D341Med (cell line): ENCODE data around the gene ASTN1.

ENCODE experiments used
- DNase-seq: peaks from one replicate; pipeline ENCODE4 v3.0.0; 2012; ENCODE audit warnings: low spot score

ASTN1 gene

GRCh38 chr1:176878750-176879536, 285.6 kb downstream of the ASTN1 start:
- DNase-seq, result no peak

- no peak for DNase-seq
These were observed 287.0 kb downstream of the ASTN1 start for GRCh38 chr1:176877557-176877956.

- DNase-seq, result no peak
These were observed 287.5 kb downstream of the ASTN1 start for GRCh38 chr1:176876966-176877515.

- no peak for DNase-seq
These were observed 294.9 kb downstream of the ASTN1 start for GRCh38 chr1:176869577-176869976.

- DNase-seq, result no peak
These were observed 298.3 kb downstream of the ASTN1 start for GRCh38 chr1:176866011-176866714.

- no peak for DNase-seq
These were observed 300.3 kb downstream of the ASTN1 start for GRCh38 chr1:176864211-176864610.

- no peak for DNase-seq
These were observed 300.9 kb downstream of the ASTN1 start for GRCh38 chr1:176863613-176864012.

GRCh38 chr1:176858433-176858916, 306.0 kb downstream of the ASTN1 start:
- DNase-seq, result no peak

GRCh38 chr1:176857632-176858031, 306.9 kb downstream of the ASTN1 start:
- DNase-seq, result no peak

- no peak for DNase-seq
These were observed 309.5 kb downstream of the ASTN1 start for GRCh38 chr1:176854758-176855745.

GRCh38 chr1:176854121-176854520, 310.4 kb downstream of the ASTN1 start:
- no peak for DNase-seq

GRCh38 chr1:176853503-176853902, 311.0 kb downstream of the ASTN1 start:
- no peak for DNase-seq

GRCh38 chr1:176852124-176852523, 312.4 kb downstream of the ASTN1 start:
- DNase-seq, result no peak

GRCh38 chr1:176850871-176851270, 313.6 kb downstream of the ASTN1 start:
- DNase-seq, result no peak

GRCh38 chr1:176849281-176849680, 315.2 kb downstream of the ASTN1 start:
- no peak for DNase-seq

GRCh38 chr1:176847052-176847451, 317.5 kb downstream of the ASTN1 start:
- DNase-seq, result no peak

- peak; percentile 59 for DNase-seq
These were observed 320.9 kb downstream of the ASTN1 start for GRCh38 chr1:176843352-176844297.

GRCh38 chr1:176841238-176841637, 323.3 kb downstream of the ASTN1 start:
- DNase-seq, result no peak

GRCh38 chr1:176839216-176839615, 325.3 kb downstream of the ASTN1 start:
- DNase-seq, result no peak

GRCh38 chr1:176838276-176838995, 326.1 kb downstream of the ASTN1 start:
- DNase-seq, result no peak
